Dermis microvascular lymphatic vessel endothelial cell (primary cell): ENCODE results near the gene PLCL2. TPM values are rescaled to one million over a fixed set of nuclear protein-coding genes. Genes with fewer than 3 reads are reported as not detected.
"Not testable (repeated sequence)": the region's sequence is repeated elsewhere in the genome, so short reads cannot be mapped to it uniquely, and the experiment has no call there.

ENCODE experiments used
- DNase-seq, 2 donors: peaks; one replicate each; pipeline versions ENCODE4 v3.0.0 to v3.0.0-alpha.2; 2010; ENCODE audit warnings: low read depth in 2 of 2
- total RNA-seq: library from RNA; depleted of rRNA; stranded (reverse); fragments of >200 nt; gene quantifications from 2 replicates; pipeline ENCODE4 v1.2.1, GENCODE V29; 2014

The PLCL2 gene
- total RNA-seq, 1 donor from 2014 or later: 10.7 TPM

GRCh38 chr3:16957852-16958251 lies 73.1 kb downstream of the PLCL2 start:
- not testable (repeated sequence) for DNase-seq

DNA sequence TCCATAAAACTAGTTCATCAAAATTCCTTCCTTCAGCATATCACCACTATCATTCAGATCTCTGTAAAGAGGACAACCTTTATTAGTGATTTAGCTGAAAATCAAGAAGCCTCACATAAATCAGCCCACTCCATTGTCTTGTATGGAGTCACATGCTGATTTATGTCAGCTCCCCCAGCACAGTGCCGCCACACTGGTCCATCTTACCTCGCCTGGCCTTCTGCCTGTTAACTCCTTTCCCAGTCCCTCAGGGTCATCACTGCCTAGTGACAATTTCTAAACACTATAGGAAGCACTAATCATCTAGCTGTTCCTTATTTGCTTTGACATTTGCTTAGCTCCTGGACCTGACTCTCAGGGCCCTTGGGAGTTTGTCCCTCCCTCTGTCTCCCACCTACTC lies 75.4 kb downstream of the PLCL2 start:
- DNase-seq: no peak

- DNase-seq: no peak
These were observed 77.0 kb downstream of the PLCL2 start for GRCh38 chr3:16961621-16962205.

- no peak for DNase-seq
These were observed 90.3 kb downstream of the PLCL2 start for GRCh38 chr3:16975083-16975482.

GRCh38 chr3:16978234-16978920 lies 93.6 kb downstream of the PLCL2 start:
- DNase-seq: no peak

GRCh38 chr3:16978921-16979271 lies 94.1 kb downstream of the PLCL2 start:
- no peak for DNase-seq

GRCh38 chr3:16979769-16980515 lies 95.2 kb downstream of the PLCL2 start:
- DNase-seq: not testable (repeated sequence)

- DNase-seq: not testable (repeated sequence)
These were observed 95.8 kb downstream of the PLCL2 start for GRCh38 chr3:16980526-16980925.

DNA sequence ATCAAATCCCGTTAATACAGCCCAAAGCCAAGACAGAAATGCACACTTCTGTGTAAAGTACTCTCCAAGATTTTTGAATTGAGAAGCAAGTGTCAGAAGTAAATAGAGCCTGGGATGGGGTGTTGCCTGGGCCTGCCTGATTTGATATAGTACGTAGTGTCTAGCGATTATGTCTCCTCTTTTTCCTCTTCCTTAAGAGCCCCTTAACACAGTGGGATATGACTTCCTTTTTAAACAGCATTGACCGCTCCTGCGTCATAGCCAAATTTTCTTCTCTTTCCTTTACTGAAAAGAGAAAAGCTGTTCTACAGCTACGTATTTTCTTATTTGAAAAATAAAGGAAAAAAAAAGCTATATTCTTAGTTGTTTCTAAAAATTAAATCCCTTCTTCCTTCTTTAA lies 97.7 kb downstream of the PLCL2 start:
- DNase-seq: no peak

DNA sequence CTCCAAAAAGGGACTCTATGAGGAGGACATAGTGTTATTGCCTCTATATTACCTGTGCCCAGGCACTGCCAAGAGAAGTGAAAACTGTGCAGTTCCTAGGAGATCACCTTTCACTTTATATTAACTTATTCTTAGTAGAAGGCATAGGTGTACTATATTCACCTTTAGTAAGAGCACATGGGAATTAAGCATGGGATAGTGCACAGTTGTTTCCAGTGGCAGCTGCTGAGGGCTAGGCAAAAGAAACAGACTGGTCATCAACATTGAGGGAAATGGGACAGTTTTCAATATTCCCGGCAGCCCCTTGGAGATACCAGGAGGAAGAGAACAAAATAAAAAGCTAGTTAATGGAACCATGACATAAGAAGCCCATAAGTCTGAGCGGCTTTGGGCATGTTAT lies 100.9 kb downstream of the PLCL2 start:
- DNase-seq: no peak

GRCh38 chr3:16987141-16987540 lies 102.4 kb downstream of the PLCL2 start:
- DNase-seq: no peak

GRCh38 chr3:16990163-16990562 lies 105.4 kb downstream of the PLCL2 start:
- DNase-seq: no peak

- DNase-seq: no peak
These were observed 107.4 kb downstream of the PLCL2 start for GRCh38 chr3:16992198-16992597.

- no peak for DNase-seq
These were observed 108.5 kb downstream of the PLCL2 start for GRCh38 chr3:16993227-16993626.

DNA sequence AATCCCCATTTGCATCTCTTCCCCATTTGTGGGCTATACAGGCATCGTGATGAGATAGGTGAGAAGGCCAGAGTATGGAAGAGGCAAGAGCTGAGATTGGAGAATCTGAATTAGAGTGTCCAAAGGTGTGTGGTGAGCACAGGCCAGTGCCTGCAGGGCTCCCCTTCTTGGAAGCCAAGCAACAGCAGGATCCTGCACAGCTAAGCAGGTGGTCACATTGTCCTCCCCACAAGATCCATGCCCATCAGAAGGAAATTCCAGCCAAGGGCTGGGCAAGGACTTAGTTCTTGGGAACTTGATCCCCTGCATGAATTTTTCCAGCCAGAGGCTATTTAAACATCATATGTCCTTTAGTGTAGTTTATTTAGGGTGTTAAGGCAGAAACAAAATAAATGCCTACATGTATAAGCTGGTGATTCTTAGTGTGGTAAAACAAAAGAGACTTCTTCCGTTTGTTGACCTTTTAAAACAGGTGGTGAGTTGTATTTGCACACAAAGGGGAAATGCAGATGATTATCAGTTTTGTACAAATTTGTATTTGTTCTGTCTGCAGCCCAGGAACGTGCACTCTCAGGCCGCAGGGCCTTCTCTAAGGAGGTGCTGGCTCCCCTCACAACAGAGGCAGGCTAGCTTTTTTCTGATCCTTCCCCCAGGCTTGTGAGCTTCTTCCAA lies 110.2 kb downstream of the PLCL2 start:
- no peak for DNase-seq

- no peak for DNase-seq
These were observed 110.8 kb downstream of the PLCL2 start for GRCh38 chr3:16995601-16996000.

DNA sequence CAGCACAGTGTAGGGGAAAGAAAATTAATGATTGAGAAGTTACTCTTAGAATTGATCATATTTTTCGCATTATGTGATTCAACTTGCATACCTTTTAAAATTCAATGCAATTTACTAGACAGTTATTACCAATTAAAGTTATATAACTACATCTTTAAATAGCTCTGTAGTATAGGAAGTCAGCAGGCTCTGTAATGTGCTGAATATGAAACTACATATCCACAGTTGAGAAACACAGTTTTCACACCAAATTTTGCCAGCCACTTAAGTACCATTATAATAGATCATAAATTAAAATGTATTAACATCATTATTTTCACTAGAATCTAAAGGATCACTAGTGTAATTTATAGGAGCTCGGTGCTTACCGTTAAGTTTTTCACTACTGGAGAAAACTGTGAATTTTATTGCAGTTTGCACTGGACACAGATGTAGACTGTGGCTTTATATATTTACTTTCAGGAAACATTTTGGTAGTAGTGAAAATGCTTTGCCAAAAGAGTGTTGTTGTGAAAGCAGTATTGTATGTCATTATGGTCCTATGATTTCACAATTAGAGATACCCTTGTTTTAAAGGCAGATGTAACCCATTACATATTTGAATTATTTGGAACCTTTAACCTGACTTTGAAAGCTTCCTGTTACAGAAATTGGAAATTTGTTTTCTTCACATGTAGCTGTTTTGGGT lies 113.6 kb downstream of the PLCL2 start:
- DNase-seq: no peak

- no peak for DNase-seq
These were observed 114.4 kb downstream of the PLCL2 start for GRCh38 chr3:16999161-16999560.

DNA sequence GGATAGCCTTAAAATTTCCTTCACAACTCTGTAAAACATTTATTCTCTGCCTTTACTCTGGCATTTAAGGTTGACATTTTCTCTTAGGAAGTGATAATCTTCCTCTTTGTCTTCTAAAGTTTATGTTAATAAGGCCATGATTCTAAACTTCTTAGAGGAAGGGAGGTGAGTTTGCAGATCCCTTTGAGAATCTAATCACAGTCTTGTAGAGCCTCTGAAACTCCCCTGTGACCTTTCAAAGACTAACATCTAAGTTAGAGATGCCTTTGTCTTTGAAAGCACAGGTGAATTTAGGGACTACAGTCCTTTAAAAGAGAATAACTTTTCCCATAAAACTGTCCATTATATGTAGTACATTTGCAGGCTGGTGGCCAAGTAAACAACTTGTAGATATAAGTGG lies 115.1 kb downstream of the PLCL2 start:
- no peak for DNase-seq

- no peak for DNase-seq
These were observed 118.7 kb downstream of the PLCL2 start for GRCh38 chr3:17003457-17003856.

DNA sequence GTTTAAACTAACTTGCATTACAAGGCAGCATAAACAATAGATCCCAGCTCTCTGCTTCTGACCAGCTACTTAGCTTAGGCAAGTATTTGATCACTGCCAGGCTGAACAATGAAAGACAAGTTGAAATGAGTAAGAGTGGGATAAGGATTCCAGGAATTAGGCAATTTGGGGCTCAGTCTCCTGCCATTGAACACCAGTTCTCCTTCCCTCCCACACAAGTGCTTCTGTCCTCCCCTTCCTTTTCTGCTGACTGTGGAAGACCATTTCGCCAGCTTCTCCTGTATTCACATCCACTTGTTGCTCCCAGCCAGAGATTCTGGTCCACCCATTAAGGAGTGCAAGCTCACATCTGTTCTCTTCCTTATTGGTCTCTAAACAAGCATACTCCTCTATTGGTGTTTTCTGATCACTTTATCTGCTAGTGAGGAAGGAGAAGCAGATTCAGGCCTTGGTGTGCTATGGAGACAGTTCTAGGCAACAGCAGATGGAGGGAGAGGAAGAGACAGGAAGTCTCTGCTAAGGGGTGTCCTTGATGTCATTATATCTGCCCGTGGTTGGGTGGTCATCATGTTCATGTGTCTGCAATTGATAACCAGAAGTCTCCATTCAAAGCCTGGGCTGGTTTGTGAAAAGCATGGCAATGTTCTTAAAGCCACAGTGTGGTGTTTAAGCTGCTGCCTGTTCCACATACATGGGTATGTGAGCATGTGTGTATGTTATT lies 121.5 kb downstream of the PLCL2 start:
- DNase-seq: no peak
